Thyroid gland (tissue), 4 donors: ENCODE measurements around the gene TOP1.

Source experiments
- POLR2A ChIP-seq, 2 donors: fragments of 450-650 bp; IDR thresholded peaks; one replicate each; pipeline ENCODE4 v1.6.1; 2017; ENCODE audit warnings: antibody characterized with exemption in 2 of 2, mild to moderate bottlenecking in 2 of 2, moderate library complexity in 1 of 2
- TF ChIP-seq, protein P1 (sequence below), 6 experiments: fragments of 200-600 bp in 3 of 6; fragments of 450-650 bp in 3 of 6; sonication (generic) in 3 of 6; IDR thresholded peaks; one replicate each; pipeline ENCODE4 v1.5.1; 2016 to 2019; ENCODE audit warnings: antibody characterized with exemption in 6 of 6, mild to moderate bottlenecking in 2 of 6, inconsistent platforms in 1 of 6, moderate library complexity in 1 of 6

DNA sequence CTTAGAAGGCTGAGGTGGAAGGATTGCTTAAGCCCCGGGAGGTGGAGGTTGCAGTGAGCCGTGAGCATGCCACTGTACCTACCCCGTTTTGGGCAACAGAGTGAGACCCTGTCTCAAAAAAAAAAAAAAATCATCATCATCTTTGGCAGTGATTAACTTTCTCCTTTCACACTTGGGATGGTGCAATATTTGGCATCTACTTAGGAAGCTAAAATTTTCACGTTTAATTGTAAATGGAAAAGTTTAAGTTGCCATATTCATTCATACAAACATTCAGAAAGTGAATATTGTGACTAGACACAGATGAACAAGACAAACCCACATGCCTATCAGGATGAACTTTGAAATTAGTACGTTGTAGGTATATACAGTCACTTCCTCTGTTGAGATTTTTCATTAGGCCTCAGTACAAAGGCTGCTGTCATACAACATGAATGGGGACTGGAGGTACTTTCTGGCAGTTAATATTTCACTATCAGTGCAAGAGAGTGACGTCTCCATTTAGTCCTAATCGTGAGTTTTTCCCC lies 10.3 kb downstream of the TOP1 start:
- no peak for TF ChIP-seq POLR2A (IDR thresholded peaks at IDR 0.05)
- TF ChIP-seq, protein P1, sequence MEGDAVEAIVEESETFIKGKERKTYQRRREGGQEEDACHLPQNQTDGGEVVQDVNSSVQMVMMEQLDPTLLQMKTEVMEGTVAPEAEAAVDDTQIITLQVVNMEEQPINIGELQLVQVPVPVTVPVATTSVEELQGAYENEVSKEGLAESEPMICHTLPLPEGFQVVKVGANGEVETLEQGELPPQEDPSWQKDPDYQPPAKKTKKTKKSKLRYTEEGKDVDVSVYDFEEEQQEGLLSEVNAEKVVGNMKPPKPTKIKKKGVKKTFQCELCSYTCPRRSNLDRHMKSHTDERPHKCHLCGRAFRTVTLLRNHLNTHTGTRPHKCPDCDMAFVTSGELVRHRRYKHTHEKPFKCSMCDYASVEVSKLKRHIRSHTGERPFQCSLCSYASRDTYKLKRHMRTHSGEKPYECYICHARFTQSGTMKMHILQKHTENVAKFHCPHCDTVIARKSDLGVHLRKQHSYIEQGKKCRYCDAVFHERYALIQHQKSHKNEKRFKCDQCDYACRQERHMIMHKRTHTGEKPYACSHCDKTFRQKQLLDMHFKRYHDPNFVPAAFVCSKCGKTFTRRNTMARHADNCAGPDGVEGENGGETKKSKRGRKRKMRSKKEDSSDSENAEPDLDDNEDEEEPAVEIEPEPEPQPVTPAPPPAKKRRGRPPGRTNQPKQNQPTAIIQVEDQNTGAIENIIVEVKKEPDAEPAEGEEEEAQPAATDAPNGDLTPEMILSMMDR (IDR thresholded peaks at IDR 0.05): no peak
